ENCODE results near the gene PBX3.

The PBX3 gene

DNA sequence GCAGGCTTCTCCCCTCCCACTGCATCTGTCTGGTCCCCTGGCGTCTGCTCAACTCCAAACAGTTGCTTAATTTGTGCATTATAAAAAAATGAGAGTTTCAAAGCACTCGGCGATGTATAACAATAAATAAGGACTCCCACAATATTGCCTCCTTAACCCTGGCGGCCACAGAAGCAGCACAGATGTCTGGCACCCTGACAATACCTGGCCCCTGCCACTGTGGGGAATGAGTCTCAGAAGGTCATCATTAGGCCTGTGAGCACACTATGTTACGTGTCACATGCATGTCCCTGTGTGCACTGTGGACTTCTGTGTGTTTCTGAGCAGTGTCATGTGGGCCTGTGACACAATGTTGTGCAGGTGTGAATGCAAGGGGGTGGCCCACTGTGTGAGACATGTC lies 236.5 kb downstream of the PBX3 start:
- Histone ChIP-seq H3K79me2 (ENCODE audit: insufficient read depth, low read length) (no peaks in the 10 kb centered on the region), H3K4me3 (ENCODE audit: low read length, poor library complexity, severe bottlenecking) (no peak overlapping the region), H3F3A (ENCODE audit: low read depth) (no peaks in the 10 kb centered on the region), H3K36me3 (ENCODE audit: insufficient read depth, low read length) (no peaks in the 10 kb centered on the region), H3K9me3 (ENCODE audit: insufficient read depth, low read depth, low read length) (peaks cover 8% of the 10 kb centered on the region; the same call in 1 of the 2 replicates), H3K4me2 (ENCODE audit: low read depth, low read length, poor library complexity, severe bottlenecking) (no peak overlapping the region), H2AFZ (ENCODE audit: low read length) (no peak overlapping the region), H3K27me3 (ENCODE audit: insufficient read depth, low read length, poor library complexity, severe bottlenecking) (no peaks in the 10 kb centered on the region), H3K9me2 (replicated peaks; ENCODE audit: low read depth, low read length) (no peaks in the 10 kb centered on the region), H3K9ac (ENCODE audit: low read depth, low read length, poor library complexity, severe bottlenecking) (no peak overlapping the region), H3K4me1 (ENCODE audit: insufficient read depth, low read length, poor library complexity, severe bottlenecking) (no peaks in the 10 kb centered on the region), H4K20me1 (ENCODE audit: insufficient read depth, low read length, poor library complexity, severe bottlenecking) (no peaks in the 10 kb centered on the region)
- TF ChIP-seq EZH2phosphoT487 (IDR thresholded peaks at IDR 0.05; ENCODE audit: borderline replicate concordance) = no peak
- TF ChIP-seq, protein P1, sequence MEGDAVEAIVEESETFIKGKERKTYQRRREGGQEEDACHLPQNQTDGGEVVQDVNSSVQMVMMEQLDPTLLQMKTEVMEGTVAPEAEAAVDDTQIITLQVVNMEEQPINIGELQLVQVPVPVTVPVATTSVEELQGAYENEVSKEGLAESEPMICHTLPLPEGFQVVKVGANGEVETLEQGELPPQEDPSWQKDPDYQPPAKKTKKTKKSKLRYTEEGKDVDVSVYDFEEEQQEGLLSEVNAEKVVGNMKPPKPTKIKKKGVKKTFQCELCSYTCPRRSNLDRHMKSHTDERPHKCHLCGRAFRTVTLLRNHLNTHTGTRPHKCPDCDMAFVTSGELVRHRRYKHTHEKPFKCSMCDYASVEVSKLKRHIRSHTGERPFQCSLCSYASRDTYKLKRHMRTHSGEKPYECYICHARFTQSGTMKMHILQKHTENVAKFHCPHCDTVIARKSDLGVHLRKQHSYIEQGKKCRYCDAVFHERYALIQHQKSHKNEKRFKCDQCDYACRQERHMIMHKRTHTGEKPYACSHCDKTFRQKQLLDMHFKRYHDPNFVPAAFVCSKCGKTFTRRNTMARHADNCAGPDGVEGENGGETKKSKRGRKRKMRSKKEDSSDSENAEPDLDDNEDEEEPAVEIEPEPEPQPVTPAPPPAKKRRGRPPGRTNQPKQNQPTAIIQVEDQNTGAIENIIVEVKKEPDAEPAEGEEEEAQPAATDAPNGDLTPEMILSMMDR (conservative IDR thresholded peaks at IDR 0.05; ENCODE audit: low read length) = no peak

DNA sequence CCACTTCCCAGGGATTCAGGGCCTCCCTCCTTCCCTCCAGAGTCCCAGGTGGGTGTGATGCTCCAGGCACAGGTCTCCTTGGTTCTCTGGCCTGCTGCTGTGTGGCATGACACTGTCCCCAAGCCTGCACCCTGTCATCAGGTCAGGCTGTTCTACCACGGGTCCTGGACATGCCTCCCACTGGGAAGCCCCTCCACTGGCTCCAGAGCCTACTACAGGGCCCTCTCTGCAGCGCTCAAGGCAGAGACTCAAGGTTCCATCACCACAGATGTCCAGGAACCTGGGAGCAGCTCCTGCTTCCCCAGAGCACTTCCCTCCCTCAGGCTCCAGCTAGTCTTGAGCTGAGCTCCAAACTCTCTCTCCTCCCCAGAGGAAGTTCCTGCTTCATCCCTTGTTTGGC lies 237.3 kb downstream of the PBX3 start:
- no peak overlapping the region for H3K9ac ChIP-seq (ENCODE audit: low read depth, low read length, poor library complexity, severe bottlenecking)
- no peak overlapping the region for H3K4me2 ChIP-seq (ENCODE audit: low read depth, low read length, poor library complexity, severe bottlenecking)
- no peak for TF ChIP-seq EZH2phosphoT487 (IDR thresholded peaks at IDR 0.05; ENCODE audit: borderline replicate concordance)
- TF ChIP-seq, protein P1 (conservative IDR thresholded peaks at IDR 0.05; ENCODE audit: low read length) = no peak
- no peak overlapping the region for H2AFZ ChIP-seq (ENCODE audit: low read length)
- H3K36me3 ChIP-seq (ENCODE audit: insufficient read depth, low read length) = no peaks in the 10 kb centered on the region
- no peaks in the 10 kb centered on the region for H3K9me2 ChIP-seq (replicated peaks; ENCODE audit: low read depth, low read length)
- H3K4me3 ChIP-seq (ENCODE audit: low read length, poor library complexity, severe bottlenecking) = no peak overlapping the region
- no peaks in the 10 kb centered on the region for H4K20me1 ChIP-seq (ENCODE audit: insufficient read depth, low read length, poor library complexity, severe bottlenecking)
- H3F3A ChIP-seq (ENCODE audit: low read depth) = no peaks in the 10 kb centered on the region
- H3K27me3 ChIP-seq (ENCODE audit: insufficient read depth, low read length, poor library complexity, severe bottlenecking) = no peaks in the 10 kb centered on the region
- peaks cover 5% of the 10 kb centered on the region; the same call in 1 of the 2 replicates for H3K9me3 ChIP-seq (ENCODE audit: insufficient read depth, low read depth, low read length)
- H3K4me1 ChIP-seq (ENCODE audit: insufficient read depth, low read length, poor library complexity, severe bottlenecking) = no peaks in the 10 kb centered on the region
- H3K79me2 ChIP-seq (ENCODE audit: insufficient read depth, low read length) = no peaks in the 10 kb centered on the region

DNA sequence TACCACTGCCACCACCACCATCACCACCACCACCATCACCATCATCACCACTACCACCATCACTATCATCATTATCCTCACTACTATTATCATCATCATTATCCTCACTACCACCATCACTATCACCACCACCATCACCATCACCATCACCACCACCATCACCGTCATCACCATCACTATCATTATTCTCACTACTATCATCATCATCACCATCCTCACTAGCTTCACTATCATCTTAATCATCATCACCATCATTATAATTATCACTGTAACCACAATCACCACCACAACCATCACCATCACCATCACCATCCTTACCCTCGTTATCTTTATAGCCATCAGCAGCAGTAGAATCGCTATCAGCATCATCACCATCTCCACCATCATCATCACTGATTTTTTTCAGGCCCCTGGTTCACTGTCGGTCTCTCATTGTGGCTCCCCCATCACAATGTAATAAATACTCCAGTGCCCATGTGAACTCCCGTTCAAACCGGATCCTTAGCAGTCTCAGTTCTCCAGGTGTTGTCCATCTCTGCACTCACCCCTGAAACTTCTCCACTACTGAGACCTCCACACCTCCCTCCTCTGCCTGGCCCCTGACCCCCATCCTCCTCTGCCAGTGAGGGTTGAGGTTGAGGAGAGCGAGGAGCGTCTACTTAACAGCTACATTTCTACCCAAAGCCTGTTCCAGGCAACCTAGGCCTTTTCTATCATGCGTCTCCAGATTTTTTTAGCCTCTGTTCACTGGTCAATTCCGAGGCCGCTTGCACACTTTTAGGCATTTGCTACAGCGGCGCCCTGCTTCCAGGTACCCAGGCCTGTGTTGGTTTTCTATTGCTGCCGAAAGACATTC lies 238.2 kb downstream of the PBX3 start:
- Histone ChIP-seq H2AFZ (ENCODE audit: low read length) (no peak overlapping the region), H3K4me1 (ENCODE audit: insufficient read depth, low read length, poor library complexity, severe bottlenecking) (no peaks in the 10 kb centered on the region), H3K4me3 (ENCODE audit: low read length, poor library complexity, severe bottlenecking) (no peak overlapping the region), H3K9me3 (ENCODE audit: insufficient read depth, low read depth, low read length) (no peaks in the 10 kb centered on the region), H3K4me2 (ENCODE audit: low read depth, low read length, poor library complexity, severe bottlenecking) (no peak overlapping the region), H3K79me2 (ENCODE audit: insufficient read depth, low read length) (no peaks in the 10 kb centered on the region), H3K9ac (ENCODE audit: low read depth, low read length, poor library complexity, severe bottlenecking) (no peak overlapping the region), H4K20me1 (ENCODE audit: insufficient read depth, low read length, poor library complexity, severe bottlenecking) (no peaks in the 10 kb centered on the region), H3K36me3 (ENCODE audit: insufficient read depth, low read length) (no peaks in the 10 kb centered on the region), H3F3A (ENCODE audit: low read depth) (no peaks in the 10 kb centered on the region), H3K27me3 (ENCODE audit: insufficient read depth, low read length, poor library complexity, severe bottlenecking) (no peaks in the 10 kb centered on the region), H3K9me2 (replicated peaks; ENCODE audit: low read depth, low read length) (no peaks in the 10 kb centered on the region)
- TF ChIP-seq EZH2phosphoT487 (IDR thresholded peaks at IDR 0.05; ENCODE audit: borderline replicate concordance) = no peak
- TF ChIP-seq, protein P1 (conservative IDR thresholded peaks at IDR 0.05; ENCODE audit: low read length) = no peak
